K562 (cell line): Measurements from ENCODE around the gene ZFYVE28. TPM values are rescaled to one million over a fixed set of nuclear protein-coding genes. Genes with fewer than 3 reads are reported as not detected.

ENCODE experiments used
- ATAC-seq: fragments of 200-7000 bp; cut with Tn5 transposase; 3 replicates; pipeline ENCODE4 v1.9.1; 2020; ENCODE audit warnings: moderate library complexity
- BruUV-seq: library from RNA; stranded (reverse); fragments of 400-500 nt; replicated peaks from 2 replicates; lab custom pipeline; 2021; lab: Mats Ljungman, UMichigan
- CTCF ChIA-PET: fragments of 300-600 bp; formaldehyde crosslinking; extraction: SDS; loops from one replicate; lab custom pipeline; 2021; ENCODE audit warnings: low intra/inter-chr PET ratio; lab: Yijun Ruan, JAX
- POLR2A ChIA-PET: fragments of 300-600, 350-650 bp; sonication (Branson Sonifier 250); formaldehyde crosslinking; extraction: SDS; loops from one replicate; lab custom pipeline; 2021; ENCODE audit warnings: antibody characterized with exemption, inconsistent platforms; lab: Yijun Ruan, JAX
- DNase-seq, 4 experiments: peaks; one replicate each; pipeline versions ENCODE4 v3.0.0 to v3.0.0-alpha.2; 2011 to 2018; ENCODE audit warnings: low spot score in 3 of 4, mixed read lengths in 3 of 4; ENCODE audit errors: extremely low read depth in 1 of 4
- FAIRE-seq: peaks from 2 replicates; lab custom pipeline; 2011; peaks lifted over from hg19 to GRCh38; lab: Jason Lieb, UNC
- H2AFZ ChIP-seq: 2 replicates; pipeline ENCODE4 v1.6.0; 2011; ENCODE audit warnings: low read depth, low read length, control low read depth, inconsistent platforms
- H3K27ac ChIP-seq: fragments of 200-600 bp; 3 replicates; pipeline ENCODE4 v1.8.0; 2011; ENCODE audit warnings: low read depth, mild to moderate bottlenecking, control low read depth, inconsistent platforms, low read length, moderate library complexity, mixed read lengths; ENCODE audit errors: extremely low read depth
- H3K27me3 ChIP-seq, 2 experiments: fragments of 300-600 bp in 1 of 2; 2 replicates in 1 of 2; 3 replicates in 1 of 2; pipeline versions ENCODE4 v1.6.0 to v1.8.0; 2011; ENCODE audit warnings: inconsistent platforms in 2 of 2, low read length in 2 of 2, mild to moderate bottlenecking in 1 of 2, mixed read lengths in 1 of 2, moderate library complexity in 1 of 2; ENCODE audit not compliant: control insufficient read depth in 2 of 2, insufficient read depth in 2 of 2
- H3K36me3 ChIP-seq: fragments of 300-600 bp; 3 replicates; pipeline ENCODE4 v1.8.0; 2011; ENCODE audit warnings: mild to moderate bottlenecking, low read length, inconsistent platforms; ENCODE audit not compliant: control insufficient read depth, insufficient read depth
- H3K4me1 ChIP-seq, 2 experiments: fragments of 200-600 bp in 1 of 2; replicated peaks in 1 of 2; 2 replicates in 1 of 2; 3 replicates in 1 of 2; pipeline versions ENCODE4 v1.5.1 to v1.8.0; 2011; ENCODE audit warnings: inconsistent platforms in 2 of 2, low read length in 2 of 2, mild to moderate bottlenecking in 1 of 2, mixed read lengths in 1 of 2, moderate library complexity in 1 of 2; ENCODE audit not compliant: control insufficient read depth in 2 of 2, insufficient read depth in 2 of 2
- H3K4me2 ChIP-seq: 2 replicates; pipeline ENCODE4 v1.6.1; 2011; ENCODE audit warnings: low read length, control low read depth, inconsistent platforms, mixed read lengths; ENCODE audit not compliant: insufficient read depth
- H3K4me3 ChIP-seq: fragments of 200-600 bp; sonication (generic), shearing (Covaris generic); 2 replicates; pipeline ENCODE4 v1.5.1; 2016; ENCODE audit warnings: control low read depth, inconsistent platforms
- H3K79me2 ChIP-seq: fragments of 200-600 bp; 3 replicates; pipeline ENCODE4 v1.8.0; 2011; ENCODE audit warnings: low read length, inconsistent platforms; ENCODE audit not compliant: control insufficient read depth, insufficient read depth
- H3K9ac ChIP-seq, 2 experiments: 2 replicates each; pipeline versions ENCODE4 v1.6.0 to v1.6.1; 2011; ENCODE audit warnings: low read depth in 2 of 2, low read length in 2 of 2, control low read depth in 1 of 2, inconsistent platforms in 1 of 2, mild to moderate bottlenecking in 1 of 2, mixed read lengths in 1 of 2; ENCODE audit not compliant: insufficient read depth in 1 of 2
- H3K9me1 ChIP-seq: one replicate; pipeline ENCODE4 v1.6.0; 2011; ENCODE audit warnings: inconsistent platforms, mild to moderate bottlenecking, low read length, moderate library complexity; ENCODE audit not compliant: control insufficient read depth, insufficient read depth
- H3K9me3 ChIP-seq: replicated peaks from 2 replicates; pipeline ENCODE4 v1.5.1; 2011; ENCODE audit warnings: low read depth, low read length, inconsistent platforms; ENCODE audit not compliant: control insufficient read depth, insufficient read depth
- H4K20me1 ChIP-seq: replicated peaks from 2 replicates; pipeline ENCODE4 v1.6.1; 2011; ENCODE audit warnings: low read length, inconsistent platforms, mixed read lengths; ENCODE audit not compliant: control insufficient read depth, insufficient read depth
- DEAF1 ChIP-seq: fragments of 450-650 bp; formaldehyde crosslinking; IDR thresholded peaks from 2 replicates; pipeline ENCODE4 v1.4.0; 2020; ENCODE audit warnings: mild to moderate bottlenecking, moderate library complexity
- FOXM1 ChIP-seq, 2 experiments: fragments of 450-650 bp in 1 of 2; sonication (generic) in 1 of 2; formaldehyde crosslinking in 1 of 2; IDR thresholded peaks; 2 replicates each; pipeline versions ENCODE4 v1.6.1 to v1.9.0; 2017 to 2022; ENCODE audit warnings: low read depth in 2 of 2, mild to moderate bottlenecking in 2 of 2, missing genetic modification reagents in 1 of 2, moderate library complexity in 1 of 2
- KAT8 ChIP-seq: fragments of 450-650 bp; IDR thresholded peaks from 2 replicates; pipeline ENCODE4 v1.6.1; 2016; ENCODE audit warnings: low read depth, mild to moderate bottlenecking
- MEF2A ChIP-seq: IDR thresholded peaks from 2 replicates; pipeline ENCODE4 v1.6.1; 2011; ENCODE audit warnings: low read depth, mild to moderate bottlenecking, low read length, moderate library complexity; ENCODE audit not compliant: control insufficient read depth
- ZC3H11A ChIP-seq: IDR thresholded peaks from 2 replicates; pipeline ENCODE4 v1.6.1; 2012; ENCODE audit warnings: low read depth, low read length, improper control_type of control experiment
- ZNF143 ChIP-seq: sonication (generic); formaldehyde crosslinking; IDR thresholded peaks from 2 replicates; pipeline ENCODE4 v1.9.0; 2022; ENCODE audit warnings: mild to moderate bottlenecking, missing genetic modification reagents
- WGBS: fragments of 100-300 bp; shearing (Covaris generic); methylation state at CpG from one replicate; pipeline ENCODE4 v1.1.6; 2016; ENCODE audit warnings: low coverage, mixed read lengths; ENCODE audit not compliant: insufficient coverage; ENCODE audit errors: missing lambda C conversion rate; 5-methylcytosine and 5-hydroxymethylcytosine counted together
- in situ Hi-C: fragments of 300-500 bp; cut with MboI; formaldehyde crosslinking; loops from 4 replicates; pipeline ENCODE4 v1.15.0; 2018; ENCODE audit warnings: inconsistent platforms, mixed read lengths
- intact Hi-C: fragments of 100-400 bp; cut with micrococcal nuclease; formaldehyde crosslinking; loops from 2 replicates; pipeline ENCODE4 v1.14.2; 2022
- polyA plus RNA-seq, 8 experiments: library from polyadenylated mRNA; depleted of rRNA in 4 of 8; stranded (reverse) in 5 of 8; unstranded in 3 of 8; fragments of >200 nt; fragmentation: Nextera tagmentation in 2 of 8; fragmentation: Illumina TruSeq in 1 of 8; extraction: Ambion mirVana in 2 of 8; extraction: Trizol in 1 of 8; gene quantifications; 2 replicates each; pipeline versions ENCODE4 v1.2.1 to v1.2.3, GENCODE V29; 2011 to 2014; ENCODE audit warnings: inconsistent platforms in 1 of 8, missing spikeins in 1 of 8
- total RNA-seq, 7 experiments: library from RNA; depleted of rRNA in 6 of 7; stranded (reverse); fragments of >200 nt in 6 of 7; fragmentation: Illumina TruSeq in 2 of 7; extraction: Trizol in 2 of 7; gene quantifications; 2 replicates each; pipeline versions ENCODE4 v1.2.1 to v1.2.3, GENCODE V29; 2011 to 2021; ENCODE audit warnings: low replicate concordance in 1 of 7
- TF ChIP-seq, protein P1 (sequence below): fragments of 450-650 bp; IDR thresholded peaks from 2 replicates; pipeline ENCODE4 v1.6.1; 2017; ENCODE audit warnings: antibody characterized with exemption
- TF ChIP-seq, protein P2 (sequence below): fragments of 200-800 bp; sonication (Bioruptor generic); IDR thresholded peaks from 2 replicates; pipeline ENCODE4 v1.6.1; 2017; ENCODE audit warnings: missing genetic modification characterization, missing compliant biosample characterization

Gene ZFYVE28
- total and polyA plus RNA-seq, 9 of the 15 experiments (the other 6 are each of a cell fraction or from before 2014, with no cell fraction given), result 1.3 to 24.8 (median 8.9) TPM

- no TSS peak for BruUV-seq
- H3K9ac ChIP-seq, result peak overlapping the region in 1 of 2 experiments; percentile 20; a peak in 1 of 4 replicates
- peak in 1 of 4 experiments; percentile 5 for DNase-seq
- H4K20me1 ChIP-seq, result 0 out of 2 replicates have a peak, but pooled peaks cover 3% of the 10 kb centered on the region
- ChIA-PET CTCF (no interaction called here), POLR2A (interaction anchor here (0.9 to 1.2 kb wide), 2 partner anchors 12 to 110 kb away, joined by 3 to 4 read pairs; no protein-coding TSS in a partner anchor)
- H3K79me2 ChIP-seq, result no peaks in the 10 kb centered on the region
- WGBS, result 86% methylated on average over 15 of the region's 20 CpGs
- no peaks in the 10 kb centered on the region for H3K9me3 ChIP-seq
- H3K27me3 ChIP-seq, result no peaks in the 10 kb centered on the region
- intact Hi-C loops, result no loop called here
- no peak for ATAC-seq
- FAIRE-seq, result no peak
- TF ChIP-seq MEF2A, result no peak
- TF ChIP-seq, protein P1, sequence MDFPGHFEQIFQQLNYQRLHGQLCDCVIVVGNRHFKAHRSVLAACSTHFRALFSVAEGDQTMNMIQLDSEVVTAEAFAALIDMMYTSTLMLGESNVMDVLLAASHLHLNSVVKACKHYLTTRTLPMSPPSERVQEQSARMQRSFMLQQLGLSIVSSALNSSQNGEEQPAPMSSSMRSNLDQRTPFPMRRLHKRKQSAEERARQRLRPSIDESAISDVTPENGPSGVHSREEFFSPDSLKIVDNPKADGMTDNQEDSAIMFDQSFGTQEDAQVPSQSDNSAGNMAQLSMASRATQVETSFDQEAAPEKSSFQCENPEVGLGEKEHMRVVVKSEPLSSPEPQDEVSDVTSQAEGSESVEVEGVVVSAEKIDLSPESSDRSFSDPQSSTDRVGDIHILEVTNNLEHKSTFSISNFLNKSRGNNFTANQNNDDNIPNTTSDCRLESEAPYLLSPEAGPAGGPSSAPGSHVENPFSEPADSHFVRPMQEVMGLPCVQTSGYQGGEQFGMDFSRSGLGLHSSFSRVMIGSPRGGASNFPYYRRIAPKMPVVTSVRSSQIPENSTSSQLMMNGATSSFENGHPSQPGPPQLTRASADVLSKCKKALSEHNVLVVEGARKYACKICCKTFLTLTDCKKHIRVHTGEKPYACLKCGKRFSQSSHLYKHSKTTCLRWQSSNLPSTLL, result no peak
- no peak for TF ChIP-seq KAT8
- TF ChIP-seq, protein P2, sequence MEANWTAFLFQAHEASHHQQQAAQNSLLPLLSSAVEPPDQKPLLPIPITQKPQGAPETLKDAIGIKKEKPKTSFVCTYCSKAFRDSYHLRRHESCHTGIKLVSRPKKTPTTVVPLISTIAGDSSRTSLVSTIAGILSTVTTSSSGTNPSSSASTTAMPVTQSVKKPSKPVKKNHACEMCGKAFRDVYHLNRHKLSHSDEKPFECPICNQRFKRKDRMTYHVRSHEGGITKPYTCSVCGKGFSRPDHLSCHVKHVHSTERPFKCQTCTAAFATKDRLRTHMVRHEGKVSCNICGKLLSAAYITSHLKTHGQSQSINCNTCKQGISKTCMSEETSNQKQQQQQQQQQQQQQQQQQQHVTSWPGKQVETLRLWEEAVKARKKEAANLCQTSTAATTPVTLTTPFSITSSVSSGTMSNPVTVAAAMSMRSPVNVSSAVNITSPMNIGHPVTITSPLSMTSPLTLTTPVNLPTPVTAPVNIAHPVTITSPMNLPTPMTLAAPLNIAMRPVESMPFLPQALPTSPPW (CRISPR knock-in tag), result no peak
- no peak for TF ChIP-seq ZC3H11A
- TF ChIP-seq FOXM1 (IDR thresholded peaks at IDR 0.05; ENCODE audit: low read depth), result no peak
- TF ChIP-seq FOXM1 (CRISPR knock-in tag; IDR thresholded peaks at IDR 0.05; ENCODE audit: low read depth), result no peak
- TF ChIP-seq ZNF143, result no peak
- no peak for TF ChIP-seq DEAF1 (CRISPR knock-in tag)
- TF ChIP-seq, all 486 proteins: peak for 0
- Histone ChIP-seq H3K27ac (no peak overlapping the region), H3K9me1 (peaks cover 3% of the 10 kb centered on the region), H2AFZ (no peak overlapping the region), H3K4me2 (no peak overlapping the region), H3K4me1 (peaks cover 0 to 25% of the 10 kb centered on the region in 2 experiments; a peak in 2 of 5 replicates), H3K4me3 (no peak overlapping the region), H3K36me3 (peaks cover 41% of the 10 kb centered on the region; the same call in 1 of the 3 replicates)
- in situ Hi-C loops, result no loop called here
These were observed 81.2 kb downstream of the ZFYVE28 start for GRCh38 chr4:2337131-2337723.
